ENCODE data around the gene IL15. TPM values are rescaled to one million over a fixed set of nuclear protein-coding genes. Genes with fewer than 3 reads are reported as not detected.

The IL15 gene
- total and polyA plus RNA-seq, 2 of the 8 experiments (the other 6 are each of a cell fraction or from before 2014, with no cell fraction given), result 0.30 to 0.61 TPM

DNA sequence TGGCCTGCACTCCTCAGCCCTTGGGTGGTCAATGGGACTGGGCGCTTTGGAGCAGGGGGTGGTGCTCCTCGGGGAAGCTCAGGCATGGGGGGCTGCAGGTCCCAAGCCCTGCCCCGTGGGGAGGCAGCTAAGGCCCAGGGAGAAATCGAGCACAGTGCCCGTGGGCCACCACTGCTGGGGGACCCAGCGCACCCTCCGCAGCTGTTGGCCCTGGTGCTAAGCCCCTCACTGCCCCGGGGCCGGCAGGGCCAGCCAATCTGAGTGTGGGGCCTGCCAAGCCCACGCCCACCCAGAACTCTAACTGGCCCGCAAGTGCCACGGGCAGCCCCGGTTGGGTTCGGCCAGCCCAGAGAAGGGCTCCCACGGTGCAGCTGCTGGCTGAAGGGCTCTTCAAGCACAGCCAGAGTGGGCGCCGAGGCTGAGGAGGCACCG, 30.9 kb upstream of the IL15 start:
- no peak overlapping the region for H3K23ac ChIP-seq (ENCODE audit: insufficient read length)
- H2BK12ac ChIP-seq (ENCODE audit: low read depth, low read length), result no peak overlapping the region
- FAIRE-seq, result no peak
- no peaks in the 10 kb centered on the region for H3K79me1 ChIP-seq (ENCODE audit: low read depth, low read length)
- no peak overlapping the region for H3K9ac ChIP-seq (replicated peaks in 1 of 4; ENCODE audit: extremely low read depth in 1 of 4, low read depth in 3 of 4, low read length in 3 of 4)
- H4K91ac ChIP-seq (replicated peaks; ENCODE audit: insufficient read length, low read length), result no peak overlapping the region
- H3K4me1 ChIP-seq (replicated peaks in 1 of 4; ENCODE audit: control insufficient read depth in 3 of 4, insufficient read depth in 4 of 4, low read length in 3 of 4), result no peaks in the 10 kb centered on the region
- H3K4me2 ChIP-seq (ENCODE audit: insufficient read depth in 1 of 2, low read depth in 2 of 2, low read length in 2 of 2), result no peak overlapping the region
- no peak overlapping the region for H2AFZ ChIP-seq (ENCODE audit: low read length)
- WGBS, 2 experiments (ENCODE audit: extremely low coverage in 1 of 2, insufficient coverage in 1 of 2, insufficient read length in 1 of 2, insufficient replicate concordance in 2 of 2, low coverage in 1 of 2, low lambda C conversion rate in 2 of 2, missing lambda C conversion rate in 1 of 2), result 95% methylated on average over 10 of the region's 18 CpGs; no CpG with 5 or more reads in 1 of the 2 experiments
- peaks cover 0 to 1% (median 0%) of the 10 kb centered on the region in 4 experiments; a peak in 1 of 7 replicates for H3K27me3 ChIP-seq (replicated peaks in 1 of 4; ENCODE audit: control insufficient read depth in 3 of 4, extremely low read depth in 1 of 4, insufficient read depth in 3 of 4, low read length in 3 of 4)
- H2BK20ac ChIP-seq (ENCODE audit: low read length), result no peak overlapping the region
- H2AK5ac ChIP-seq (ENCODE audit: low read depth, low read length), result no peak overlapping the region
- no peak overlapping the region for H4K8ac ChIP-seq (ENCODE audit: extremely low read depth, insufficient read depth, low read length)
- no peak overlapping the region for H2BK120ac ChIP-seq (replicated peaks; ENCODE audit: low read depth, low read length)
- H3K4ac ChIP-seq (replicated peaks; ENCODE audit: insufficient read length, low read depth, low read length), result no peak overlapping the region
- no peaks in the 10 kb centered on the region for H3K79me2 ChIP-seq (ENCODE audit: control insufficient read depth in 1 of 2, insufficient read depth in 2 of 2, low read length in 2 of 2)
- H3K36me3 ChIP-seq (ENCODE audit: control insufficient read depth in 2 of 4, insufficient read depth in 4 of 4, low read length in 3 of 4), result no peaks in the 10 kb centered on the region
- no peak overlapping the region for H3K18ac ChIP-seq (ENCODE audit: extremely low read depth, low read length)
- peaks cover 3 to 7% of the 10 kb centered on the region in 2 experiments; a peak in 2 of 4 replicates for H3K9me3 ChIP-seq (ENCODE audit: insufficient read depth in 2 of 2, low read depth in 1 of 2, low read length in 1 of 2)
- no peak overlapping the region for H2BK5ac ChIP-seq (ENCODE audit: low read depth, low read length)
- H3K23me2 ChIP-seq (ENCODE audit: low read depth, low read length), result no peaks in the 10 kb centered on the region
- POLR2A ChIA-PET (ENCODE audit: partially characterized antibody), result interaction anchor here (0.6 kb wide), 1 partner anchor 186 kb away, joined by 3 read pairs; no protein-coding TSS in a partner anchor
- CTCF ChIA-PET (ENCODE audit: partially characterized antibody), result interaction anchor here (1.3 kb wide), 2 partner anchors 32 to 44 kb away, joined by 3 read pairs; no protein-coding TSS in a partner anchor
- no peak overlapping the region for H3K56ac ChIP-seq (replicated peaks; ENCODE audit: insufficient read length, low read depth, low read length)
- H4K20me1 ChIP-seq (replicated peaks in 1 of 2; ENCODE audit: control insufficient read depth in 1 of 2, insufficient read depth in 2 of 2, low read length in 2 of 2), result no peaks in the 10 kb centered on the region
- no peak overlapping the region for H3K27ac ChIP-seq (ENCODE audit: low read depth, low read length)
- H3K14ac ChIP-seq (ENCODE audit: insufficient read length), result no peak overlapping the region
- H2BK15ac ChIP-seq (ENCODE audit: low read length), result no peak overlapping the region
- no peak for DNase-seq (ENCODE audit: low read depth in 1 of 2, low spot score in 2 of 2)
- no peak overlapping the region for H4K5ac ChIP-seq (ENCODE audit: insufficient read length, low read depth, low read length)
- H3K4me3 ChIP-seq (ENCODE audit: extremely low read depth in 1 of 4, insufficient read depth in 2 of 4, low read depth in 3 of 4, low read length in 4 of 4), result no peak overlapping the region
- TF ChIP-seq EGR1 (IDR thresholded peaks at IDR 0.05; ENCODE audit: borderline replicate concordance, low read depth, low read length), result no peak
- no peak for TF ChIP-seq KDM1A (IDR thresholded peaks at IDR 0.05; ENCODE audit: borderline replicate concordance, low read length)
- TF ChIP-seq CTBP2 (IDR thresholded peaks at IDR 0.05; ENCODE audit: borderline replicate concordance, insufficient read depth, insufficient read length, low read length), result no peak
- no peak for TF ChIP-seq ATF3 (IDR thresholded peaks at IDR 0.05; ENCODE audit: insufficient read depth, low read depth, low read length)
- no peak for TF ChIP-seq RFX5 (IDR thresholded peaks at IDR 0.05; ENCODE audit: borderline replicate concordance, low read depth, low read length)
- no peak for TF ChIP-seq EP300 (IDR thresholded peaks at IDR 0.05; ENCODE audit: borderline replicate concordance in 1 of 2, low read depth in 2 of 2, low read length in 2 of 2)
- TF ChIP-seq HDAC2 (IDR thresholded peaks at IDR 0.05; ENCODE audit: borderline replicate concordance in 1 of 2, low read depth in 2 of 2, low read length in 2 of 2), result no peak
- TF ChIP-seq, protein P1, sequence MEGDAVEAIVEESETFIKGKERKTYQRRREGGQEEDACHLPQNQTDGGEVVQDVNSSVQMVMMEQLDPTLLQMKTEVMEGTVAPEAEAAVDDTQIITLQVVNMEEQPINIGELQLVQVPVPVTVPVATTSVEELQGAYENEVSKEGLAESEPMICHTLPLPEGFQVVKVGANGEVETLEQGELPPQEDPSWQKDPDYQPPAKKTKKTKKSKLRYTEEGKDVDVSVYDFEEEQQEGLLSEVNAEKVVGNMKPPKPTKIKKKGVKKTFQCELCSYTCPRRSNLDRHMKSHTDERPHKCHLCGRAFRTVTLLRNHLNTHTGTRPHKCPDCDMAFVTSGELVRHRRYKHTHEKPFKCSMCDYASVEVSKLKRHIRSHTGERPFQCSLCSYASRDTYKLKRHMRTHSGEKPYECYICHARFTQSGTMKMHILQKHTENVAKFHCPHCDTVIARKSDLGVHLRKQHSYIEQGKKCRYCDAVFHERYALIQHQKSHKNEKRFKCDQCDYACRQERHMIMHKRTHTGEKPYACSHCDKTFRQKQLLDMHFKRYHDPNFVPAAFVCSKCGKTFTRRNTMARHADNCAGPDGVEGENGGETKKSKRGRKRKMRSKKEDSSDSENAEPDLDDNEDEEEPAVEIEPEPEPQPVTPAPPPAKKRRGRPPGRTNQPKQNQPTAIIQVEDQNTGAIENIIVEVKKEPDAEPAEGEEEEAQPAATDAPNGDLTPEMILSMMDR (IDR thresholded peaks at IDR 0.05; ENCODE audit: control extremely low read depth in 1 of 3, insufficient read depth in 1 of 3, low read depth in 1 of 3, low read length in 3 of 3), result no peak
- no peak for TF ChIP-seq SIRT6 (IDR thresholded peaks at IDR 0.05; ENCODE audit: low read length)
- no peak for TF ChIP-seq MAFK (IDR thresholded peaks at IDR 0.05; ENCODE audit: low read depth, low read length)

Data from H1 (cell line).